Hippocampal formation (tissue), 2 donors: ENCODE results near the gene ZNF362.
A peak's percentile ranks its signal among the peaks of the same experiment; 100 is the strongest.

Experiments used
- DNase-seq, 2 donors: peaks; one replicate each; lab custom pipeline; 2025; lab: John Stamatoyannopoulos, UW

The ZNF362 gene

GRCh38 chr1:33344896-33345560 lies 88.7 kb downstream of the ZNF362 start:
- no peak for DNase-seq

- no peak for DNase-seq
Measured at GRCh38 chr1:33346533-33346926, 90.2 kb downstream of the ZNF362 start.

GRCh38 chr1:33346927-33347649 lies 90.8 kb downstream of the ZNF362 start:
- no peak for DNase-seq

GRCh38 chr1:33347650-33347992 lies 91.3 kb downstream of the ZNF362 start:
- no peak for DNase-seq

GRCh38 chr1:33348194-33348593 lies 91.9 kb downstream of the ZNF362 start:
- DNase-seq: no peak

- DNase-seq: no peak
Measured at GRCh38 chr1:33348676-33349080, 92.4 kb downstream of the ZNF362 start.

GRCh38 chr1:33349081-33349759 lies 92.9 kb downstream of the ZNF362 start:
- DNase-seq: no peak

- DNase-seq: peak; percentile 66 to 76
Measured at GRCh38 chr1:33349778-33350610, 93.7 kb downstream of the ZNF362 start.
